SJSA1 (cell line): ENCODE data around the gene ZNF789. TPM values are rescaled to one million over a fixed set of nuclear protein-coding genes. Genes with fewer than 3 reads are reported as not detected.
"Not testable (repeated sequence)": the region's sequence is repeated elsewhere in the genome, so short reads cannot be mapped to it uniquely, and the experiment has no call there.

Source experiments
- DNase-seq, 2 experiments: peaks; one replicate each; pipeline ENCODE4 v3.0.0-alpha.2; 2015 to 2020; ENCODE audit warnings: low spot score in 2 of 2, low read depth in 1 of 2
- H3K27ac ChIP-seq: fragments of 250-450 bp; sonication (Bioruptor Pico); 2 replicates; pipeline ENCODE4 v1.5.1; 2020; ENCODE audit warnings: mild to moderate bottlenecking, moderate library complexity
- H3K27me3 ChIP-seq: fragments of 250-450 bp; sonication (Bioruptor Pico); replicated peaks from 2 replicates; pipeline ENCODE4 v1.5.1; 2020; ENCODE audit warnings: mild to moderate bottlenecking, moderate library complexity
- H3K36me3 ChIP-seq: fragments of 250-450 bp; sonication (Bioruptor Pico); 2 replicates; pipeline ENCODE4 v1.5.1; 2020; ENCODE audit warnings: mild to moderate bottlenecking
- H3K4me1 ChIP-seq: fragments of 250-450 bp; sonication (Bioruptor Pico); replicated peaks from 2 replicates; pipeline ENCODE4 v1.6.1; 2021; ENCODE audit warnings: mild to moderate bottlenecking
- H3K4me3 ChIP-seq: fragments of 250-450 bp; sonication (Bioruptor Pico); 2 replicates; pipeline ENCODE4 v1.5.1; 2020; ENCODE audit warnings: mild to moderate bottlenecking
- H3K9me3 ChIP-seq: fragments of 250-450 bp; sonication (Bioruptor Pico); replicated peaks from 2 replicates; pipeline ENCODE4 v1.5.1; 2020; ENCODE audit warnings: mild to moderate bottlenecking
- total RNA-seq: library from RNA; depleted of rRNA; stranded (reverse); fragments of >200 nt; shearing (Covaris generic); gene quantifications from 2 replicates; pipeline ENCODE4 v1.2.3, GENCODE V29; 2014; rRNA removed

The ZNF789 gene
- total RNA-seq, result 3.1 and 11.4 TPM in 2 replicates

DNA sequence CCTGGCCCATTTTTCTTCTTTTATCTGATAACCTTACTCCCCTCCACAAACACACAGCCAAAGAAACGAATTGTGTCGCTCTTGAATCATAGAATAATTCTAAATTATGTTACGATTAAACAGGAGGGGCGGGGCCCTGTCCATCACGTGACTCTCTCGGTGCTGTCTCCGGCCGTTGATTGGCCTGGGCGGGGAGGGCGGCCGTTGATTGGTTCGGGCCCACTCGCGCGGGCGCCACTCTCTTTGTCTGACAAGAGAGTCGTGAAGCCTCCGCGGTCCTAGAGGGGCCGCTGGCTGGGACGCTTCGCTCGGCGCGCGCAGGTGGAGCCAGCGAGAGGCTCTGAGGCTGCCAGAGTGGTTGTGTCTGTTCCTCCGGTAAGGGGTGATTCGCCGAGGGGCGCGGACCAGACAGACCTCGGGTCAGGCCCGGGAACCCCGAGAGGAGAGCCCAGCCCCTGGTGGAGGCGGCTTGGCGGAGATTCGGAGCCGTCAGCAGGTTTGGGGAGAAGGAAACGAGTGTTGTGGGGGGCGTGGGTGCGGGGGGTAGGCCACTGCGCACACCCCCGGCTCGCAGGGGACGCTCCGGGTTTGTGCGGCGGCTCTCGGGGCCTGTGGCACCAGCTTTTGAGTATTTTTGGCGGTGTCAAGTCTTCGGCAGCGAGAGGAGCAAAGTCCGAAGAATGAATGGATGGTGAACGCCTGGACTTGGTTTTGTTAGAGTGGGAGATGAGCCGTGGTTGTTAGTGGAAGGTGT is at the start of gene ZNF789:
TSS of gene ZNF789 (plus strand) at position 330 of the 754 bp plus-strand sequence. CDS start 3,567 bp downstream, outside the sequence.
- peaks cover 13% of the 10 kb centered on the region for H3K4me1 ChIP-seq
- H3K36me3 ChIP-seq, result peaks cover 22% of the 10 kb centered on the region
- 0 out of 2 replicates have a peak, but pooled peaks cover 3% of the 10 kb centered on the region for H3K9me3 ChIP-seq
- H3K27me3 ChIP-seq, result no peaks in the 10 kb centered on the region
- peak within 1 kb of the TSS; percentile 72 for H3K4me3 ChIP-seq
- DNase-seq, result peak; percentile 95 to 97
- peak within 1 kb of the TSS; percentile 56 for H3K27ac ChIP-seq

GRCh38 chr7:99424932-99425730 is 47.6 kb upstream of the ZNF789 start:
- no peaks in the 10 kb centered on the region for H3K27me3 ChIP-seq
- H3K4me1 ChIP-seq, result no peaks in the 10 kb centered on the region
- H3K4me3 ChIP-seq, result no peak overlapping the region
- H3K27ac ChIP-seq, result no peak overlapping the region
- no peak for DNase-seq
- peaks cover 58% of the 10 kb centered on the region for H3K36me3 ChIP-seq
- no peaks in the 10 kb centered on the region for H3K9me3 ChIP-seq

DNA sequence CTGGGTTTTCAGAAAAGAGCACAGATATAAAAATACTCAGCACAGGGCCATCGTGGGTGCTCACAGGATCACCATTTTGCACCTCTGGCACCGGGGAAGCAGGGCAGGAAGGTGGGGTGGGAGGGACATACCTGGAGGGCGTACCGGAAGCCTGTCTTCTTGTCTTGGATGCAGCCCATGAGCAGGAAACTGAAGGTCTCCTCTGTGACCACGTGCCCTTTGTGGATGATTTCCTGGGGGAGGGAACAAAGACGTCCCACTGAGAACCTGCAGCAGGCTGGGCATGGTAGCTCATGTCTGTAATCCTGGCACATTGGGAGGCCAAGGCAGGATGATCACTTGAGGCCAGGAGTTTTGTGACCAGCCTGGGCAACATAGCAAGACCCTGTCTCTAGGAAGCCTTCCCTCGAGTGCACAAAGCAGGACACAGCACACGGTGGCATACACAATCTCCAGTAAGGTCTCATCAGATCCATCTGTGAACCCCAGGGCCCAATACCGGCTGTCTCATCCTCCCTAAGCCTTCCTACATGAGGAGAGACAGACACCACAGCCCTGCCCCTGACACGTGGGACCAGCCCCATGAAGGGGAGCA is 43.6 kb upstream of the ZNF789 start:
- Histone ChIP-seq H3K9me3 (no peaks in the 10 kb centered on the region), H3K27ac (no peak overlapping the region), H3K36me3 (peaks cover 60% of the 10 kb centered on the region)

DNA sequence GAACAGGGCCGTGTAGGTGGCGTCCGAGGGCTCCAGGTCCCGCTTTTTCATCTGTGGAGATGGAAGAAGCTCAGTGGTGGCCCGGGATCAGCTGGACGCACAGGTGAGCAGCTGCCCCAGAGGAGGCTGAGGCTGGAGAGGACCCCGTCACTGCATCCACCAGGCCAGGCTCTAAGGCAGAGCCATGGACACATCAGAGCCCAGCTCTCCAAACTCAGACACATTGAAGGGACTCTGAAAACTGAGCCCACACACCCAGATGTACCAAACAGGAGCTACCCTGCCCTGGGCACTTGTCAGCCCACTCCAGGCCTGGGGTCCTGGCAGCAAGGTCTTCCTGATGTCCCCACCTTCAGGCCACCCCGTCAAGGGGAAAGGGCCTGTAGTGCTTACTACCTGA is 42.9 kb upstream of the ZNF789 start:
- Histone ChIP-seq H3K27ac (no peak overlapping the region), H3K36me3 (peaks cover 56% of the 10 kb centered on the region), H3K9me3 (no peaks in the 10 kb centered on the region), H3K4me3 (no peak overlapping the region), H3K4me1 (no peaks in the 10 kb centered on the region), H3K27me3 (no peaks in the 10 kb centered on the region)
- DNase-seq, result no peak

More for the DNA sequence above, 43.6 kb upstream of the ZNF789 start:
- DNase-seq, result no peak
- Histone ChIP-seq H3K4me3 (no peak overlapping the region), H3K4me1 (no peaks in the 10 kb centered on the region), H3K27me3 (no peaks in the 10 kb centered on the region)

DNA sequence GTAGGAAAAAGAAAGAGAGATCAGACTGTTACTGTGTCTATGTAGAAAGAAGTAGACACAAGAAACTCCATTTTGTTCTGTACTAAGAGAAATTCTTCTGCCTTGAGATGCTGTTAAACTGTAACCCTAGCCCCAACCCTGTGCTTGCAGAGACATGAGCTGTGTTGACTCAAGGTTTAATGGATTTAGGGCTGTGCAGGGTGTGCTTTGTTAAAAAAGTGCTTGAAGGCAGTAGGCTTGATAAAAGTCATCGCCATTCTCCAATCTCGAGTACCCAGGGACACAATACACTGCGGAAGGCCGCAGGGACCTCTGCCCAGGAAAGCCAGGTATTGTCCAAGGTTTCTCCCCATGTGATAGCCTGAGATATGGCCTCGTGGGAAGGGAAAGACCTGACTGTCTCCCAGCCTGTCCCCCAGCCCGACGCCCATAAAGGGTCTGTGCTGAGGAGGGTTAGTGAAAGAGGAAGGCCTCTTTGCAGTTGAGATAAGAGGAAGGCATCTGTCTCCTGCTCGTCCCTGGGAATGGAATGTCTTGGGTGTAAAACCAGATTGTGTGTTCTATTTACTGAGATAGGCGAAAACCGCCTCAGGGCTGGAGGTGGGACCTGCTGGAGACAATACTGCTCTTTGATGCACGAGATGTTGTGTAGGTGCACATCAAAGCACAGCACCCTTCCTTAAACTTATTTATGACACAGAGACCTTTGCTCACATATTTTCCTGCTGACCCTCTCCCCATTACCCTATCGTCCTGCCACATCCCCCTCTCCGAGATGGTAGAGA is 40.7 kb upstream of the ZNF789 start:
- DNase-seq, H3K9me3 ChIP-seq: not testable (repeated sequence)
- H3K36me3 ChIP-seq, result peaks cover 52% of the 10 kb centered on the region

DNA sequence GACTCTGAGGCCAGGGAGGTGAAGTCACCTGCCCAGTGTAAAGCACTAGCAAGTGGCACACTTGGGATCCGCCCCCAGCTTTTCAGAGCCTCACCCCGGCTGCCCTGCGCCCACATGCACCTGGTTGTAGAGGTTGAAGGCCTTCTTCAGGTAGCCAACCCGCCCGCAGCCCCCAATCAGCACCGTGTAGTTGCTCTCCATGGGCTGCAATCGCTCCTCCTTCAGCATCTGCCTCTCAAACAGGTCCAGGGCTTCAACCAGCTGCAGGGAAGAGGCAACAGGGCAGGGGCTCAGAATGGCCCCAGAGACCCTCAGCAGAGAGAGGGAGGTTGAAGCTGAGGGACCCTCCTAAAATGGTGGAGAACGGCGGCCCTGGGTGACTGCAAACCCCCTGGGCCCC is 39.5 kb upstream of the ZNF789 start:
- no peak overlapping the region for H3K4me3 ChIP-seq
- no peaks in the 10 kb centered on the region for H3K27me3 ChIP-seq
- DNase-seq, result no peak
- H3K4me1 ChIP-seq, result peaks cover 4% of the 10 kb centered on the region
- H3K36me3 ChIP-seq, result peaks cover 52% of the 10 kb centered on the region
- no peak overlapping the region for H3K27ac ChIP-seq
- no peaks in the 10 kb centered on the region for H3K9me3 ChIP-seq

More for the DNA sequence above, 40.7 kb upstream of the ZNF789 start:
- H3K27me3 ChIP-seq, H3K27ac ChIP-seq, H3K4me1 ChIP-seq, H3K4me3 ChIP-seq: not testable (repeated sequence)

DNA sequence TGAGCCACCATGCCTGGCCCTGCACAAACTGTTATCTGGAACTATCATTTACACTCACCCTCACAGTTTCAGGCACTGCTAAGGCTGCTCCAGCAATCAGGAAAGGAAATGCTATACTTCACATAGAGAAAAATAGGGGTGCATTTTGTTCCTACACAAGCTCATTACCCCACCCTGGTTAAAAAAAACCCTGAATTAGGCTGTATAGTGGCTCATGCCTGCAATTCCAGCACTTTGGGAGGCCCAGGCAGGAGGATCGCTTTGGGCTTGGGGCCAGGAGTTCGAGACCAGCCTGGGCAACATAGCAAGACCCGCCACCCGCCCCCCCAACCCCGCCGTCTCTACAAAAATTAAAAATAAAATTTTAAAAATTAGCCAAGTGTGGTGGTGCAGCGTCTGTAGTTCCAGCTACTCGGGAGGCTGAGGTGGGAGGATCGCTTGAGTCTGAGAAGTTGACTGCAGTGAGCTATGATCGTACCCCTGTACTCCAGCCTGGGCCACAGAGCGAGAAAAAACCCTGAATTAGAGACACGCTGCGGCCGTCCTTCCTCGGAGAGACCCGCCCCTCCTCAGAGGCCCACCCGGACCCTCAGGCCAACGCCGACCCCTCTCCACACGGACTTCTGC is 34.6 kb upstream of the ZNF789 start:
- H3K4me3 ChIP-seq, result peak overlapping the region; percentile 77
- H3K36me3 ChIP-seq, result peaks cover 42% of the 10 kb centered on the region
- H3K4me1 ChIP-seq, result peaks cover 13% of the 10 kb centered on the region
- peak overlapping the region; percentile 26; the same call in 1 of the 2 replicates for H3K27ac ChIP-seq
- no peaks in the 10 kb centered on the region for H3K27me3 ChIP-seq
- H3K9me3 ChIP-seq, result no peaks in the 10 kb centered on the region
- no peak for DNase-seq

DNA sequence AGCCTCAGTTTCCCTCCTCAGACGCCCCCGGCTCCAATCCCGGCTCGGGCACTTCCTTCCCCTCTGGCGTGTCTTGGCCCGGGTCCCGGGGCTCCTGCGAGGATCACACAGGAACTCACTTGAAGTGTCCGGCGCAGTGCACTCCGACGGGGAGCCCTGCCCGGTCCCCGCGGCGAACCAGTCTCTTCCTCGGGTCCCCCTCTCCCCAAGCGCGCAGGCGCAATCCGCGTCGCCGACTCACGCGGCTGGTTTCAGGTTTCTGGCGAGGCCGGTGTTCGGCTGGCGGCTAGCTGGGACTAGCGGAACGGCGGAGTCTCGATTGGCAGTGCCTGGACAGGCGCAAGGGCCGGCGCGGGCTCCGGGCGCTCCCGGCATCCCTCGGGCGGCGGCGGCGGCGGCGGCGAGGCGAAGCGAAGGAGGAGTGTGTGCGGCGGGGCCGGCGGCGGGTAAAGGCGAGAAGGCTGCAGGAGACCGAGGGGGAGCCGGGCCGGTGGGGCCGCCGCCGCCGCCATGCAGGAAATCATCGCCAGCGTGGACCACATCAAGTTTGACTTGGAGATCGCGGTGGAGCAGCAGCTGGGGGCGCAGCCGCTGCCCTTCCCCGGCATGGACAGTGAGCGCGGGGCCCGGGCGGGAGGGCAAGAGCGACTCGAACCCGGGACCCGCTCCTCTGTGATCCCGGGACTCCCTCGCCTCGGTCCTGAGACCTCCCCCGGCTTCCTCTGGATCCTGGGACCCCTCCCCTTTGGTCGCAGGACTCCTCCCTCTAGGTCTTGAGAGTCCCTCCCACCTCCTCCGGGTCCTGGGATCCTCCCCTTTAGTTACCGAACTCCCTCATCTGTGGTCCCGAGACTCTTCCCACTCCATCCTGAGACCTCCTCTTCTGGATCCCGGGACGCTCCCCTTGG is 33.9 kb upstream of the ZNF789 start, which contains the start of the genes CPSF4 and PTCD1:
TSS of gene CPSF4 (plus strand) at position 371 of the 908 bp plus-strand sequence. CDS start at position 511, 140 bp downstream.
TSS of gene PTCD1 (minus strand) at position 226 of the 908 bp plus-strand sequence. CDS start 3,556 bp downstream, outside the sequence.
- H3K27ac ChIP-seq, result peak within 1 kb of the TSS; percentile 26; the same call in 1 of the 2 replicates
- DNase-seq, result peak; percentile 86 to 97
- peak within 1 kb of the TSS; percentile 77 for H3K4me3 ChIP-seq
- H3K27me3 ChIP-seq, result no peaks in the 10 kb centered on the region
- peaks cover 43% of the 10 kb centered on the region for H3K36me3 ChIP-seq
- H3K4me1 ChIP-seq, result peaks cover 13% of the 10 kb centered on the region
- H3K9me3 ChIP-seq, result no peaks in the 10 kb centered on the region

- no peak overlapping the region for H3K27ac ChIP-seq
- peaks cover 13% of the 10 kb centered on the region for H3K4me1 ChIP-seq
- H3K4me3 ChIP-seq, result peak overlapping the region; percentile 77; the same call in 1 of the 2 replicates
- no peaks in the 10 kb centered on the region for H3K27me3 ChIP-seq
- no peaks in the 10 kb centered on the region for H3K9me3 ChIP-seq
- DNase-seq, result no peak
- peaks cover 49% of the 10 kb centered on the region for H3K36me3 ChIP-seq
Observed at GRCh38 chr7:99440195-99440594, 32.5 kb upstream of the ZNF789 start.

GRCh38 chr7:99446096-99446495 is 26.6 kb upstream of the ZNF789 start:
- Histone ChIP-seq H3K27ac (no peak overlapping the region), H3K4me1 (no peaks in the 10 kb centered on the region), H3K4me3 (no peak overlapping the region), H3K9me3 (no peaks in the 10 kb centered on the region), H3K36me3 (peaks cover 88% of the 10 kb centered on the region), H3K27me3 (no peaks in the 10 kb centered on the region)
- no peak for DNase-seq

DNA sequence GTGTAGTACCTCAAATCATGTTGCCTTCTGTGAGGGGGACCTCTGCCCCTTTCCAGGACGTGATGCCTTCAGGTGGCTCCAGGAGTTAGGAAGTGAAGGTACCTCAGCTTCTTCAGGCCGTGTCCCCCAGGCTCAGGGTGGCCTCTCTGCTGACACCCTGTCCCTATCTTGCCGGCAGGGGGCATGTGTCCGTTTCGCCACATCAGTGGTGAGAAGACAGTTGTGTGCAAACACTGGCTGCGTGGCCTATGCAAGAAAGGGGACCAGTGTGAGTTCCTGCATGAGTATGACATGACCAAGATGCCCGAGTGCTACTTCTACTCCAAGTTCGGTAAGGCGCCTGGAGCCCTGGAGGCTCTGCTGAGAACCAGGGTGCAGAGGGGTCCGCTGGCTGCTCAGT is 24.7 kb upstream of the ZNF789 start:
- Histone ChIP-seq H3K4me1 (no peaks in the 10 kb centered on the region), H3K4me3 (no peak overlapping the region), H3K9me3 (no peaks in the 10 kb centered on the region), H3K36me3 (peaks cover 91% of the 10 kb centered on the region), H3K27me3 (no peaks in the 10 kb centered on the region), H3K27ac (no peak overlapping the region)
- no peak for DNase-seq

GRCh38 chr7:99448855-99449254 is 23.8 kb upstream of the ZNF789 start:
- no peaks in the 10 kb centered on the region for H3K9me3 ChIP-seq
- no peak for DNase-seq
- no peaks in the 10 kb centered on the region for H3K27me3 ChIP-seq
- no peaks in the 10 kb centered on the region for H3K4me1 ChIP-seq
- H3K36me3 ChIP-seq, result peaks cover 91% of the 10 kb centered on the region
- no peak overlapping the region for H3K4me3 ChIP-seq
- no peak overlapping the region for H3K27ac ChIP-seq
